Umbilical cord (tissue), 2 donors: ENCODE measurements around the gene CABCOCO1. TPM values are rescaled to one million over a fixed set of nuclear protein-coding genes. Genes with fewer than 3 reads are reported as not detected.

Experiments
- DNase-seq: peaks from one replicate; pipeline ENCODE4 v3.0.0-alpha.2; 2015; ENCODE audit warnings: low spot score
- total RNA-seq: library from RNA; depleted of rRNA; stranded (reverse); fragments of >200 nt; gene quantifications from one replicate; pipeline ENCODE4 v1.2.3, GENCODE V29; 2014; ENCODE audit warnings: low replicate concordance; ENCODE audit not compliant: insufficient read depth

Gene CABCOCO1
- total RNA-seq, 1 donor from 2014 or later: 9.1 TPM

GRCh38 chr10:61812920-61813319 lies 150.2 kb downstream of the CABCOCO1 start:
- DNase-seq: no peak

GRCh38 chr10:61814160-61814559 lies 151.4 kb downstream of the CABCOCO1 start:
- DNase-seq: no peak

- DNase-seq: no peak
Observed at GRCh38 chr10:61815496-61815895, 152.8 kb downstream of the CABCOCO1 start.

Other genes with a start within 250 kb of the CABCOCO1 start
- gene TMEM26, start 209.5 kb upstream of the CABCOCO1 start, total RNA-seq: 1.9 TPM
- 81.9 TPM for gene ARID5B, start 238.8 kb downstream of the CABCOCO1 start, total RNA-seq